CD4-positive, CD25-positive, alpha-beta regulatory T cell (primary cell): ENCODE results near the gene DIP2C. TPM values are rescaled to one million over a fixed set of nuclear protein-coding genes. Genes with fewer than 3 reads are reported as not detected.

ENCODE experiments used
- ATAC-seq, 2 donors: fragments of 150-1000 bp; cut with Tn5 transposase; one replicate each; pipeline ENCODE4 v1.10.0; 2021; ENCODE audit warnings: low read depth in 2 of 2, moderate number of reproducible peaks in 2 of 2, moderate library complexity in 1 of 2
- DNase-seq, 3 donors: peaks; one replicate each; pipeline versions ENCODE4 v3.0.0 to v3.0.0-alpha.2; 2012 to 2022; ENCODE audit warnings: mixed read lengths in 1 of 3
- H3K27ac ChIP-seq: one replicate; pipeline ENCODE4 v1.7.0; 2013; ENCODE audit warnings: mild to moderate bottlenecking, low read length; ENCODE audit not compliant: insufficient read depth, poor library complexity, severe bottlenecking
- H3K27me3 ChIP-seq: one replicate; pipeline ENCODE4 v1.7.0; 2013; ENCODE audit warnings: low read length; ENCODE audit not compliant: control insufficient read depth, insufficient read depth
- H3K36me3 ChIP-seq: one replicate; pipeline ENCODE4 v1.7.0; 2013; ENCODE audit warnings: mild to moderate bottlenecking, low read length, moderate library complexity; ENCODE audit not compliant: control insufficient read depth, insufficient read depth
- H3K4me1 ChIP-seq: 2 replicates; pipeline ENCODE4 v1.7.0; 2013; ENCODE audit warnings: mild to moderate bottlenecking, low read length; ENCODE audit not compliant: insufficient read depth, control insufficient read depth, poor library complexity, severe bottlenecking
- H3K4me3 ChIP-seq: one replicate; pipeline ENCODE4 v1.7.0; 2013; ENCODE audit warnings: low read depth, mild to moderate bottlenecking, low read length, moderate library complexity
- H3K9me3 ChIP-seq, 2 experiments: 1 replicate in 1 of 2; 2 replicates in 1 of 2; pipeline ENCODE4 v1.7.0; 2013; ENCODE audit warnings: low read length in 2 of 2, mild to moderate bottlenecking in 1 of 2, moderate library complexity in 1 of 2; ENCODE audit not compliant: control insufficient read depth in 2 of 2
- H3K27ac Mint-ChIP-seq, 3 donors: one replicate each; pipeline ENCODE4 v1.8.0; 2020 to 2022; ENCODE audit warnings: mild to moderate bottlenecking in 3 of 3, mixed read lengths in 3 of 3, moderate library complexity in 2 of 3
- H3K27me3 Mint-ChIP-seq: one replicate; pipeline ENCODE4 v1.8.0; 2022; ENCODE audit warnings: mild to moderate bottlenecking, mixed read lengths
- H3K36me3 Mint-ChIP-seq: one replicate; pipeline ENCODE4 v1.8.0; 2020; ENCODE audit warnings: mixed read lengths
- H3K4me1 Mint-ChIP-seq, 4 donors: one replicate each; pipeline ENCODE4 v1.8.0; 2020 to 2022; ENCODE audit warnings: mixed read lengths in 4 of 4, mild to moderate bottlenecking in 1 of 4
- H3K4me3 Mint-ChIP-seq, 4 donors: one replicate each; pipeline ENCODE4 v1.8.0; 2020 to 2022; ENCODE audit warnings: mild to moderate bottlenecking in 4 of 4, mixed read lengths in 4 of 4, moderate library complexity in 3 of 4
- H3K9me3 Mint-ChIP-seq, 7 donors: one replicate each; pipeline ENCODE4 v1.8.0; 2020 to 2022; ENCODE audit warnings: mixed read lengths in 7 of 7, mild to moderate bottlenecking in 3 of 7, moderate library complexity in 2 of 7
- polyA plus RNA-seq, 4 donors: library from polyadenylated mRNA; unstranded; fragments of 300-500 nt; fragmentation: Illumina TruSeq; gene quantifications; one replicate each; pipeline ENCODE4 v1.2.3, GENCODE V29; 2021
- total RNA-seq: library from RNA; stranded (reverse); gene quantifications from one replicate; pipeline ENCODE4 v1.2.3, GENCODE V29; 2022

DIP2C gene
- total and polyA plus RNA-seq, 5 donors from 2014 or later: 0.47 to 4.1 (median 0.54) TPM

DNA sequence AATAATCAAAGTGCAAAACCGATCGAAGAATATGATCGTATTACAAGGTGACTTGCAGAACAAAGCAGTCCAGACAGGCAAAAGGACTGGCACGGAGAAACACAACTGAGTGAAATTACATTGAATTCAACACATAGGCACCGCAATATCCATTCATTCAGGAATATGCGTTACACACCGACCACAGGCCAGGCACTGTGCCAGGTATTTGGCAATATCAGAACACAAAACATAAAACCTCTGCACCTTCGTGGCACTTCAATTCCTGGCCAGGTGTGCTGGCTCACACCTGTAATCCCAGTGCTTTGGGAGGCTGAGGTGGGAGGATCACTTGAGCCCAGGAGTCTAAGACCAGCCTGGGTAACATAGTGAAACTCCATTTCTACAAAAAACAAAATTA lies 187.9 kb downstream of the DIP2C start:
- DNase-seq (no peak), ATAC-seq (no peak)
- H3K4me1 ChIP-seq: peaks cover 7% of the 10 kb centered on the region
- Mint-ChIP-seq H3K36me3 (no peaks in the 10 kb centered on the region), H3K4me3 (no peak overlapping the region), H3K4me1 (peaks cover 0 to 7% (median 2%) of the 10 kb centered on the region in 4 donors), H3K27ac (no peak overlapping the region), H3K27me3 (no peaks in the 10 kb centered on the region), H3K9me3 (no peaks in the 10 kb centered on the region)
- no peaks in the 10 kb centered on the region for H3K36me3 ChIP-seq
- peaks cover 3% of the 10 kb centered on the region for H3K27me3 ChIP-seq
- no peak overlapping the region for H3K27ac ChIP-seq
- H3K4me3 ChIP-seq: no peak overlapping the region
- no peaks in the 10 kb centered on the region for H3K9me3 ChIP-seq

DNA sequence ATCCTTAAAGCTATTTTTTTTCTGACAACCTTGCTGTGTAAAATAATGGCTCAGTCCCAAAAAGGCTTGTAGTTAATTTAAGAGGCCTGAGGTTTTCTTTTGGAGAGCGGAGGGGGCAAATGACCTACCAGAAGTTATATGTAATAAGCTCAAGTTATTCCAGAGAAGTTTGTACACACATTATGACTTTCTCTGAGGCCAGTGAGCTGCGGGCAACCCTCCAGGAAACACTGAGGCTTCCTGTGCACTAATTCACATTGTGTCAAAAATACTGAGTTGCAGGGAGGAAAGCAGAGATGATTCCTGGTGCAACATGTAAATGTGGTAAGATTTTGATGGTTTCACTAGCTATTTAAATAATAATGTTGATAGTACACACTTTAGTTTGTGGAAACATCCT lies 188.6 kb downstream of the DIP2C start:
- H3K4me1 Mint-ChIP-seq: peaks cover 0 to 7% (median 2%) of the 10 kb centered on the region in 4 donors
- H3K4me3 Mint-ChIP-seq: no peak overlapping the region
- H3K4me3 ChIP-seq: no peak overlapping the region
- ATAC-seq (no peak), DNase-seq (no peak)
- no peaks in the 10 kb centered on the region for H3K9me3 Mint-ChIP-seq
- no peaks in the 10 kb centered on the region for H3K9me3 ChIP-seq
- no peaks in the 10 kb centered on the region for H3K36me3 ChIP-seq
- no peak overlapping the region for H3K27ac ChIP-seq
- H3K4me1 ChIP-seq: peaks cover 7% of the 10 kb centered on the region
- no peak overlapping the region for H3K27ac Mint-ChIP-seq
- H3K36me3 Mint-ChIP-seq: no peaks in the 10 kb centered on the region
- peaks cover 3% of the 10 kb centered on the region for H3K27me3 ChIP-seq
- no peaks in the 10 kb centered on the region for H3K27me3 Mint-ChIP-seq

DNA sequence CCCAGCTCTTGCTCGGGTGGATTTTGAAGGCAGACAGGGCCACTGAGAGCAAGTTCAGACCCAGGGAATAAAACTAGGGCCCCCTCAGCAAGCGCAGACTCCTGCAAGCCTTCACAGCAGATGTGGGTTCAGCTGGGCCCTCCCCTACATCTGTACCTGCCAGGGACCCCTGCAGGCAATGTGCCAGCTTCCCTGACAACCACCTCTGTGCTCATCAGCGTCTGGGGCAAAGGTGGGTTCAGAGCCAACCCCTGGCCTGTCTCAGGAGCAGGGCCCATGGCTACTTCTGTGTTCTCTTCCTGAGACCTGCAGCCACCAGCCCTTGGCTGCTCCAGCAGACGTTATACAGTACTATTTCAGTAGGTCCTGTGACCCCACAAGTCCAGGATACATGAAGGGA lies 189.5 kb downstream of the DIP2C start:
- Histone ChIP-seq H3K4me1 (peaks cover 7% of the 10 kb centered on the region), H3K36me3 (no peaks in the 10 kb centered on the region), H3K27me3 (peaks cover 3% of the 10 kb centered on the region), H3K4me3 (no peak overlapping the region), H3K27ac (no peak overlapping the region), H3K9me3 (no peaks in the 10 kb centered on the region)
- ATAC-seq (no peak), DNase-seq (no peak)
- Mint-ChIP-seq H3K9me3 (no peaks in the 10 kb centered on the region), H3K27ac (no peak overlapping the region), H3K36me3 (no peaks in the 10 kb centered on the region), H3K27me3 (no peaks in the 10 kb centered on the region), H3K4me3 (no peak overlapping the region), H3K4me1 (peaks cover 0 to 7% (median 2%) of the 10 kb centered on the region in 4 donors)

DNA sequence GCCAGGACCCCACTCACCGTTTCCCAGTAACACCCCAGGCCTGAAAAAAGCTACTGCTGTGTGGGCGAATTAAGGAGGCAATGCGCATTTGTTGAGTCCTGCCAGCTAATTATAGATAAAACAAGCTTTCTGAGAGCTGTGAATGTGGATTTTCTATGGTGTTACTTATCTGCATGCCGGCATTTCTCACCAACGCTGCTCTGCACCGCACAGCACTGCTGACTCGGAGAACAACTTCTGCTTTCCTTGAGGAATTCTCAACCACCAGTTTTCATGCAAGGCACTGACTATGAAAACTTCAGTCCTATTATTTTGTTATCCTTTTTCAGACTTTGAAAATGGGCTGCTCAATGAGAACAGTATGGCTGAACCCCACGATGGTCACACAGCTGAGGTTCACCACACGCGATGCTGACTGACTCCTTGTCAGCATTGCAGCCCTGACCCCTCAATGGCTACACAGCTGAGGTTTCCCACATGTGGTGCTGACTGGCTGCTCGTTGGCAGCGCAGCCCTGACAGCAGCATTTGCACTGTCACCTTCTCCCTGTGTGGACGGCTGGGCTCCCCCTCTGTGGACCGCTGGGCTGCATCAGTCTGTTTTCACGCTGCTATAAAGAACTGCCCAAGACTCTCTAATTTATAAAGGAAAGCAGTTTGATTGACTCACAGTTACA lies 190.6 kb downstream of the DIP2C start:
- Histone ChIP-seq H3K4me1 (peaks cover 7% of the 10 kb centered on the region), H3K9me3 (no peaks in the 10 kb centered on the region), H3K27me3 (peaks cover 3% of the 10 kb centered on the region), H3K36me3 (no peaks in the 10 kb centered on the region), H3K4me3 (no peak overlapping the region), H3K27ac (no peak overlapping the region)
- H3K27me3 Mint-ChIP-seq: peaks cover 6% of the 10 kb centered on the region
- H3K27ac Mint-ChIP-seq: no peak overlapping the region
- H3K4me1 Mint-ChIP-seq: peaks cover 0 to 7% (median 2%) of the 10 kb centered on the region in 4 donors
- H3K9me3 Mint-ChIP-seq: no peaks in the 10 kb centered on the region
- ATAC-seq (no peak), DNase-seq (no peak)
- H3K4me3 Mint-ChIP-seq: no peak overlapping the region
- H3K36me3 Mint-ChIP-seq: no peaks in the 10 kb centered on the region

DNA sequence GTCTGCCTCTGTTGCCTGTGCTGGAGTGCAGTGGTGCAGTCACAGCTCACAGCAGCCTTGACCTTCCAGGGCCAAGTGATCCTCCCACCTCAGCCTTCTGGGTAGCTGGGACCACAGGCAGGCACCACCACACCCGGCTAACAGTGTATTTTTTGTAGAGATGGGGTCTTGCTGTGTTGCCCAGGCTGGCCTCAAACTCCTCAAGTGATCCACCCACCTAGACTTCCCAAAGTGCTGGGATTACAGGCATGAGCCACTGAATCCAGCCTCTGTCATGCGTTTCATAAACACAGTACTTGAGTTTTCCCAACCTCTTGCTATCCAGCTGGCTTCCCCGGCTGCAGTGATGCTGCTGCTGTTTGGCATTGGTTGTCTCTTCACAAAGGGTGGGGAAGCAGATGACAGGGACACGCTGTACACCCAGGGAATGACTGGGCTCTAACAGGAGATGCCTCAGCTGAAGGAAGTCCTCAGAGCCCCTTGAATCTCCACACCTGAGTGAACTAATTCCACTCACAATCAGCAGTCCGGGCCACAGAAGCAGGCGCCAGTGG lies 191.5 kb downstream of the DIP2C start:
- H3K9me3 Mint-ChIP-seq: peaks cover 0 to 2% (median 0%) of the 10 kb centered on the region in 7 donors
- no peak overlapping the region for H3K27ac Mint-ChIP-seq
- no peak for ATAC-seq

DNA sequence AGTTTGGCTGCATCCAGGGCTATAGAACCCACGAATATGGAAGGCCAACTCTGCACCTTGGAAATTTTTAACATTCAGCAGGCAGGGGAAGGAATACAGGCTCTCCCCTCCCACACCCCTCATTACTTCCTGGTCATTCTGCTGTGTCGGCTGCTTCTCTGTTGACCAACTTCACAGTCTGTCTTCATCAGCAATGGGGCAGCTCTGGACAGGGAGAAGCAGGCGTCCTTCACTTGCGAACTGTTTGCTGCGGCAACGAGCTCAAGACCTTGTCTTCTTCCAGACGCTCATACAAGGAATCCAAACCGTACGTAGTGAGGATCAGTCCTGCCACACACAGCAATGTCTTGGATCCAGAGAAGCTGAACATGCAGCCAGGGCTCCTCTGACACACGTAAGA lies 192.2 kb downstream of the DIP2C start:
- H3K4me3 ChIP-seq: no peak overlapping the region
- Mint-ChIP-seq H3K36me3 (no peaks in the 10 kb centered on the region), H3K4me1 (peaks cover 0 to 7% (median 2%) of the 10 kb centered on the region in 4 donors), H3K4me3 (no peak overlapping the region), H3K27ac (no peak overlapping the region), H3K27me3 (peaks cover 6% of the 10 kb centered on the region), H3K9me3 (peaks cover 0 to 2% (median 0%) of the 10 kb centered on the region in 7 donors)
- no peaks in the 10 kb centered on the region for H3K36me3 ChIP-seq
- ATAC-seq (no peak), DNase-seq (no peak)
- H3K27me3 ChIP-seq: no peaks in the 10 kb centered on the region
- no peaks in the 10 kb centered on the region for H3K9me3 ChIP-seq
- peaks cover 7% of the 10 kb centered on the region for H3K4me1 ChIP-seq
- H3K27ac ChIP-seq: no peak overlapping the region

More for the DNA sequence above, 191.5 kb downstream of the DIP2C start:
- peaks cover 3% of the 10 kb centered on the region for H3K27me3 ChIP-seq
- H3K9me3 ChIP-seq: no peaks in the 10 kb centered on the region
- peaks cover 0 to 7% (median 2%) of the 10 kb centered on the region in 4 donors for H3K4me1 Mint-ChIP-seq
- H3K4me1 ChIP-seq: peaks cover 7% of the 10 kb centered on the region
- H3K36me3 ChIP-seq: no peaks in the 10 kb centered on the region
- no peak overlapping the region for H3K4me3 ChIP-seq
- H3K36me3 Mint-ChIP-seq: no peaks in the 10 kb centered on the region
- H3K27ac ChIP-seq: no peak overlapping the region
- H3K27me3 Mint-ChIP-seq: peaks cover 6% of the 10 kb centered on the region
- DNase-seq: no peak
- no peak overlapping the region for H3K4me3 Mint-ChIP-seq

DNA sequence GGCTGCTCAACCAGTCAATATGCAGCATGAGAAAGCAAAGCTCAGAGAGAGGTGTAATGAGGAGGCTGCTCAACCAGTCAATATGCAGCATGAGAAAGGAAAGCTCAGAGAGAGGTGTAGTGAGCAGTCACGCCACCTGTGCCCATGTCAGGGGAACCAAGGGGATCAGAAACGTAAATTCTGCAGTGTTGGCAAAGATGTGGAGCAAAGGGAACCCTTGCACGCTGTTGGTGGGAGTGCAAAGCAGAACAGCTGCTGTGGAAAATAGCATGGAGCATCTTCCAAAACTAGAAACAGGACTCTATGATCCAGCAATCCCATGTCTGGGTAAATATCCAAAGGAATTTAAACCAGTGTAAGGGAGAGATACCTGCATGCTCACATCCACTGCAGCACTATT lies 194.9 kb downstream of the DIP2C start:
- ATAC-seq: no peak
- Histone ChIP-seq H3K9me3 (no peaks in the 10 kb centered on the region), H3K36me3 (no peaks in the 10 kb centered on the region), H3K27me3 (no peaks in the 10 kb centered on the region), H3K4me3 (no peak overlapping the region), H3K27ac (no peak overlapping the region), H3K4me1 (no peaks in the 10 kb centered on the region)
- Mint-ChIP-seq H3K36me3 (no peaks in the 10 kb centered on the region), H3K27me3 (peaks cover 6% of the 10 kb centered on the region), H3K9me3 (peaks cover 0 to 2% (median 0%) of the 10 kb centered on the region in 7 donors), H3K4me1 (no peaks in the 10 kb centered on the region), H3K4me3 (no peak overlapping the region), H3K27ac (peak overlapping the region in 1 of 3 donors; percentile 1)
- no peak for DNase-seq

DNA sequence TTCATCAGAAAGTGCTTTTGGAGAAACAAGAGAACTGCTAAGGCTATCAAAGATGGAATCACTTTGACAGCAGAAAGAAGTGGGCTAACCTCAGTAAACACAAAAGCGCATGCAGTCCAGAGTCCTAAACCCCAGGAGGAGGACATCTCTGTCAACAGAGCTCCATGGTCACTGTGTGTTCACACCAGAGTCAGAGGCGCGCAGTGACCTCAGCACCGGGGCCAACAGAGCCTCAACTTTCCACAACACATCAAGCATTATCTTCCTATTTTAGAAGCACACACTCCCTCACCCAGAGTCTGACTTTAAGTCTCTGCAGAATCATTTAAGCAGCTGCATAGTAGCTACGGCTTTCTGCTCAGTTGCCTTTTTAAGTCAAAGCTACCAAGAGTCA lies 195.3 kb downstream of the DIP2C start:
- Histone ChIP-seq H3K9me3 (no peaks in the 10 kb centered on the region), H3K27me3 (no peaks in the 10 kb centered on the region), H3K4me1 (no peaks in the 10 kb centered on the region), H3K36me3 (no peaks in the 10 kb centered on the region), H3K27ac (no peak overlapping the region), H3K4me3 (no peak overlapping the region)
- peaks cover 6% of the 10 kb centered on the region for H3K27me3 Mint-ChIP-seq
- DNase-seq (no peak), ATAC-seq (no peak)
- H3K27ac Mint-ChIP-seq: no peak overlapping the region
- H3K4me1 Mint-ChIP-seq: no peaks in the 10 kb centered on the region
- H3K9me3 Mint-ChIP-seq: peaks cover 0 to 2% (median 0%) of the 10 kb centered on the region in 7 donors
- no peaks in the 10 kb centered on the region for H3K36me3 Mint-ChIP-seq
- H3K4me3 Mint-ChIP-seq: no peak overlapping the region
